Activated gamma-delta T cell treated with Interleukin-2 at 50 U/mL for 16 hours (primary cell): Measurements from ENCODE around the gene EPB41.
"Not testable (repeated sequence)": the region's sequence is repeated elsewhere in the genome, so short reads cannot be mapped to it uniquely, and the experiment has no call there.

ENCODE experiments used
- DNase-seq: peaks from one replicate; pipeline ENCODE4 v3.0.0-alpha.2; 2020

EPB41 gene

DNA sequence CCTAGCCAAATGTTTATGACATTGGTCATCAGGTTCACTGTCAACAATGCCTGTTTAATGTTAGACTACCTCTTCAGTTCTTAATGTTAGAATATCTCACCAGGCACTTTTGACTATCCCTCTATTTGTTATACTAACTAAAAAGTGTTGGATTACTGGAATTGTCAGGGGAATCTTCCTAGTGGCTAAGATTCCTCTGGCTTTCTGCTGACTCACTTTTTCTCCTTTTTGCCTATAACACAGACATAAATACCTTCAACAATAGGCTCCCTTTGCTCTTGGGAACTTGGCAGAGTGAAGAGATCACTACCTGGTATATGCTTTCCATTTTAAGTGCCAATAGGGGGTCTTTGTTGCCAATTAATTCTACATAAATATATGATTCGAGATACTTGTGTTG is 140.8 kb downstream of the EPB41 start:
- no peak for DNase-seq

- no peak for DNase-seq
These were observed 141.9 kb downstream of the EPB41 start for GRCh38 chr1:29056256-29056655.

- no peak for DNase-seq
These were observed 143.3 kb downstream of the EPB41 start for GRCh38 chr1:29057700-29058099.

GRCh38 chr1:29062157-29062942 is 148.0 kb downstream of the EPB41 start:
- DNase-seq = no peak

- no peak for DNase-seq
These were observed 149.7 kb downstream of the EPB41 start for GRCh38 chr1:29064064-29064463.

DNA sequence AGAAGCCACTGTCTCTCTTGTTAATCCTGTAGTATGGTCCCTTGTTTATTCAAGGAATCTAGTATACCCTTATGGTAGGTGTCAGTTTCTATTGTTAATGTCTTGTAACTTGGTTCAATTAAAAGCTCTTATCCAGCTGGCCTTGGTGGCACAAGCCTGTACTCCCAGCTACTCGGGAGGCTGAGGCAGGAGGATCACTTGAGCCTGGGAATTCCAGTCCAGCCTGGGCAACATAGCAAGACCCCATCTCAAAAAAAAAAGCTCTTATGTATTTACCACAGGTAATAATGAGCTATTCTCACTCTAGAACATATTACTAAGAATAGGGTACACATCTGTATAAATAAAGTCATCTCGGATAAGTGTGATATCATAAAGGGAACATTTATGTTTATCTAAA is 162.8 kb downstream of the EPB41 start:
- DNase-seq = no peak

GRCh38 chr1:29079916-29080629 is 165.7 kb downstream of the EPB41 start:
- not testable (repeated sequence) for DNase-seq

GRCh38 chr1:29081201-29081600 is 166.8 kb downstream of the EPB41 start:
- no peak for DNase-seq

GRCh38 chr1:29082519-29082918 is 168.2 kb downstream of the EPB41 start:
- DNase-seq = no peak

DNA sequence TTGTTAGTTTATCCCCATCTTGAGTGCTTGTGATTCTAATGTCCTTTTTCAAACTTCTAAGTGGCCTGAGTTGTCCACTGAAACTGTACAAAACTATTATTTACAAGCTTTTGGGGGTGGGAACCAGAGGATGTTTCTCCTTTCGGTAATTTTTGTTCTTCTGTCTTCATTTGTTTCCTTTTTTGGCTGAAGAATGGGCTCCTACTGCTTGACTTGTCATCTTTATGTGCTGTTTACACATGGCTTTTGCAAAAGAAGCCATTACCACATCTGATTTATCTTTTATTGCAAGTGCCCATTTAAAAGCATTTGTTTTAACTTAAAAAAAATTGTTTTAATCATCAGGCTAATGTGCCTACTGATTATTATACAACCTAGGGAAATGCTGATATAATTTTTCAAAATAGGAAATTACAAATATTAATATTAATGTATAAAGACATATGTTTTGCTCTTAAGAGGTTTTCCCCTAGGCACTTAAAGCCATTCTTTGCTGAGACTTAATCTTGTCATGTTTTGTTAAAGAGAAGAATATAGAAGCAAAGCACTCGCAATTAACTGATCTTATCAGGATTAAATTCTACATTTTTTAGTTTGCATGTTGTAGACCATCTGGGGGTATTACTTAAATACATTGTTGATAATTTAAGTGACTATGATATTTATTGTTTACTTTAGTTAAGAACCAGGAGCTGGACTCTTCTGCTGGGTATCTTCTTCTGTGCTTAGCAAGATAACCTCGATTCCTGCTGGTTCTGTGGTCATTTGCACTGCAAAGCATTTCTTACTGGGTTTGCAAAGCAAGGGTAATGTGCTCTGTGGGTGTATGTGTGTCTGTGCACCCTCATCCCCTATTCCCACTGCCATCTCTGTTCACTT is 169.2 kb downstream of the EPB41 start:
- no peak for DNase-seq

DNA sequence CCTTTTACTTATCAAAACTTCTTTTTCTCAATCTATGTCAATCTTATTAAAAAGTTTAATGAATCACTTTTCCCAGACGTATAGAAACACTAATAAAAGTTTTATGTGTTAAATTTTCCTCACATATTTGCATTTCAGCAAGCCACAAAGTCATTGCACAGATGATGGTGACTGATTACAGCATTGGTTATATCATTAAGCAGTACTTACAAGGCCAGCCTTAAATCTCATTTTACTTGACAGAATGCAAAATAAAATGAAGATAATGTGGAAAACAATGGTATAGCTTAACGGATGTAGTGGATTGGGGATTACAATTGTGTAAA is 169.8 kb downstream of the EPB41 start:
- DNase-seq = no peak

- DNase-seq = no peak
These were observed 176.7 kb downstream of the EPB41 start for GRCh38 chr1:29090937-29091618.

- not testable (repeated sequence) for DNase-seq
These were observed 178.3 kb downstream of the EPB41 start for GRCh38 chr1:29092704-29093103.

GRCh38 chr1:29094433-29094832 is 180.1 kb downstream of the EPB41 start:
- no peak for DNase-seq

DNA sequence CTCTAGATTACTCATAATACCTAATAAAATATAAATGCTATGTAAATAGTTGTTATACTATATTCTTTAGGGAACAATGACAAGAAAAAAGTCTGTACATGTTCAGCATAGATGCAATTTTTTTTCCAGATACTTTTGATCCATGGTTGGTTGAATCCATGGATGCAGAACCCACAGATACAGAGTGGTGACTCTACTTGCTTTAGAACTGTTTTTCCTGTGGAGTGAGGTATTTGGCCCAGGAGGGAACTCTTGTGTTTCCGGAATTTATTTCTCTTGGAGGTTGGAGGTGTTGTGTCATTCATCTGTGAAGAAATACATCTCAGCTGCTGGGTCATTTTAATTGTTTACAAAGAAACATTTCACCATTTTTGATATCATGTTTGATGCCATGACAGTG is 180.6 kb downstream of the EPB41 start:
- no peak for DNase-seq

DNA sequence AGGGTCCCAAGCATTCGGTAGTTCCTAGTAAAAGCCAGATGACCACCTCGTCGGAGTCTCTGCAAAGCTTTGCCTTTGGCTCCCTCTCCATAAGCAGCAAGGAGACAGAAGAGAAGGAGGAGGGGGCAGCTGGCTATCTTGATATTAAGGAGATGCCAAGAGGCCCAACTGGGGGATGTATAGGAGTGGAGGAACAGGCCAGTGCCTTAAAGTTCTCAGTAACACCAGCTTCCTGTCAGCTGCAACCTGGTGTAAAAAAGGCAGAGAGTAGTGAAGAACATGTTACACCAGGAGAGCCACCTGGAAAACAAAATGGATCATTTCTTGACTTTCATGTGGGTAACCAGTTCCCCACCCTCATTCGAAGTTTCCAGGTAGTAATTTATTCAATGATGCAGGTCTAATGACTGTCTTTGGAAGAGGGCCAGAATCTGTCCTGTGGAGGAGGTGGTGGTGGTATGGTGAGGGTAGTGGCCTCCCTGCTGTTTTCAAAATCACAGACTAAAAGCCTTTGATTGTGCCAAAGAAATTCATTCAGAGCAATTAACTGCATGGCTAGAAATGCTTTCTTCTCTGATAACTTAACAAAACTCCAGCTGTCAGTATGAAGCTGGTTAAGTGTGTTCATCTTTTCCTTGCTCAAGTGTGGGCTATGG is 182.0 kb downstream of the EPB41 start:
- no peak for DNase-seq

- DNase-seq = no peak
These were observed 184.9 kb downstream of the EPB41 start for GRCh38 chr1:29099286-29099685.

DNA sequence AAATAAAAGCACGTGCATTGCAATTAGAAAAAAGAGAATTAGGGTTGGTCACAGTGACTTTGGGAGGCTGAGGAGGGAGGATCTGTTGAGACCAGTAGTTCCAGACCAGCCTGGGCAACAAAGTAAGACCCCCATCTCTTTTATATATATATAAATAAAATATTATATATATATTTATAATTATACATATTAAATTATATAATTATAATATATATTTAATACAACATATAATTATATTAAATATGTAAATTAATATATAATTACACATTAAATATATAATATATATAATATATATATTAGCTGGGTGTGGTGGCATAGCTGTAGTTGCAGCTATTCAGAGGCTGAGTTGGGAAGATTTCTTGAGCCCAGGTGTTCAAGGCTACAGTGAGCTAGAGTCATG is 186.1 kb downstream of the EPB41 start:
- DNase-seq = no peak

DNA sequence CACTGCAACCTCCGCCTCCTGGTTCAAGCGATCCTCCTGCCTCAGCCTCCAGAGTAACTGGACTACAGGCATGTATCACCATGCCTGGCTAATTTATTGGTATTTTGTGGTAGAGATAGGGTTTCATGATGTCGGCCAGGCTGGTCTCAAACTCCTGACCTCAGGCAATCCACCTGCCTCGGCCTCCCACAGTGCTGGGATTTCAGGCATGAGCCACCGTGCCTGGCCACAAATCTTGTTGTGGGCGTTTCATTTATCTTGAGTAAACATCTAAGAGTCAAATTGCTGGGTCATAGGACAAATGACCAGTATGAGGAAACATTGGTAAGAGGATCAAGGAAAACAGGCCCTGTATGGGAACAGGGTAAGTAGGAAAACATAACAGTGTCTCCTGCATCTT is 191.5 kb downstream of the EPB41 start:
- no peak for DNase-seq

GRCh38 chr1:29108041-29108440 is 193.7 kb downstream of the EPB41 start:
- not testable (repeated sequence) for DNase-seq

GRCh38 chr1:29112705-29113412 is 198.5 kb downstream of the EPB41 start:
- DNase-seq = no peak
